Occipital lobe (tissue), 2 donors: ENCODE results near the gene ATAD3C. TPM values are rescaled to one million over a fixed set of nuclear protein-coding genes. Genes with fewer than 3 reads are reported as not detected.

ENCODE experiments used
- DNase-seq: peaks from one replicate; lab custom pipeline; 2025; lab: John Stamatoyannopoulos, UW
- total RNA-seq: library from RNA; depleted of rRNA; stranded (reverse); fragments of >200 nt; gene quantifications from one replicate; pipeline ENCODE4 v1.2.3, GENCODE V29; 2014

ATAD3C gene
- total RNA-seq, 1 donor from 2014 or later = 0.62 TPM

DNA sequence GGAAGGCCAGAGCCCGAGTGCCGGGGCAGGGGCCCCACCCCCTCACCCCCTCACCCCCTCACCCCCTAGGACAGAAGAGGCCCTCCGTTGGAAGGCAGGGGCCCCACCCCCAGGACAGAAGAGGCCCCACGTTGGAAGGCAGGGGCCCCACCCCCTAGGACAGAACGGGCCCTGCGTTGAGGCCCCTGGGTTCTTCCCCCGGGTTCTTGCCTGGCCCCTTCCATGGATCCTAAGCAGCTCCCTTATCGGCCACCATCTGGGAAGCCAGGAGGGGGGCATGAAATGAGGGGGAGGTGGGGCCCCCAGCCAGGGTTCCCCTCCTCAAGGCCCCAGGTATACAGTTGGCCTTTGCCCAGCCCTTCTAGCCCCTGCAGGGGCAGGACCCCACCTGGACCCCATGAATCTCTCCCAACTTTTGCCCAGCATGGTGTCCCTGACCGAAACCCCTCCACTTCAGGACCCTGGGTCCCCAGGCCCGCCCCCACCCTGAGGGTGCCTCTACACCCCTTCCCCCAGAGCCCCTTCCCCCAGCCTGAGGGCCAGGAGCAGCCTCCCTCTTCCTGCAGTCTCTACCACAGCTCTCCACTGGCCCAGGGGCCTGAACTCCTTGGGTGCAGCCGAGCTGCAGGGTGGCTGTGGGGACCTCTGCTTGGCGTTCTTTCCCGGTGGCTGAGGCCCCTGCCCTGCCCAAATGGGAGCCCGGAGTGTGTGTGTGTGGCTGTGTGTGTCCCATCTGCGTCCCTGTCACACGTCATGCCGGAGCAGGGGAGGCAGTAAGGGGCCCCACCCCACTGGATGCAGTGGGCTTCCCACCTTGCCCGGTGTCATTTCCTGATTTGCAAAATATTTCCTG, 18.3 kb upstream of the ATAD3C start:
- DNase-seq = no peak

GRCh38 chr1:1431845-1432273, 17.6 kb upstream of the ATAD3C start:
- DNase-seq = no peak

DNA sequence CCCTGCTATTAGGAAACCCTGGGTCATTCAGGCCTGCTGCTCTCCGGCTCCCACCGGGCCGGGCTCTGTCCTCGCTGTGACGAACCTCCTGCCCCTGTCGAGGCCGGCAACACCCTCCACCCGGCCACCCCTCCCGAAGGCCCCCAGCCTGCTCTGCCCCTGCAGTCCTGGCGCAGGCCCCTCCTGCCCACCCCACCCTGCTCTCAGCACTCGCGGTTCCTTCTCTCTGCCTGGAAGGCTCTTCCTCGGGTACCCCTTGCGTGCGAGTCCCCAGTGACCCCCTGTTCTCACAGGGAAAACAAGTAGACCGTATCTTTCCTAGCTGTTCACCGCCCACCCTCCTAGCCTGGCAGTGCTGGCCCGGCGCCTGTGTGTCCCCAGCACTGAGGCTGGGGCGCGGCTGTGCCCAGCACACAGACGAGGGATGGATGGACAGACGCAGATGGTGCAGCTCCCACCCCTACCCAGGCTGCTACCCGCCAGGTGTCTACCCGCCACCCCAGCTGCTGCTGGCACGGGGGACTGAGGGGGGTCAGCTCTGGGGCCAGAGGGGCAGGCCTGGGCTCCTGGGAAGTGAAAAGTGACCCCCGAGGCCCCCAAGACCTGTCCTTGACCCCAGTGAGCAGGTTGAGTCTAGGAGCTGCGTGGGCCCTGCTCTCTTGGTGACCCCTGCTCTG, 17.1 kb upstream of the ATAD3C start:
- DNase-seq = no peak

DNA sequence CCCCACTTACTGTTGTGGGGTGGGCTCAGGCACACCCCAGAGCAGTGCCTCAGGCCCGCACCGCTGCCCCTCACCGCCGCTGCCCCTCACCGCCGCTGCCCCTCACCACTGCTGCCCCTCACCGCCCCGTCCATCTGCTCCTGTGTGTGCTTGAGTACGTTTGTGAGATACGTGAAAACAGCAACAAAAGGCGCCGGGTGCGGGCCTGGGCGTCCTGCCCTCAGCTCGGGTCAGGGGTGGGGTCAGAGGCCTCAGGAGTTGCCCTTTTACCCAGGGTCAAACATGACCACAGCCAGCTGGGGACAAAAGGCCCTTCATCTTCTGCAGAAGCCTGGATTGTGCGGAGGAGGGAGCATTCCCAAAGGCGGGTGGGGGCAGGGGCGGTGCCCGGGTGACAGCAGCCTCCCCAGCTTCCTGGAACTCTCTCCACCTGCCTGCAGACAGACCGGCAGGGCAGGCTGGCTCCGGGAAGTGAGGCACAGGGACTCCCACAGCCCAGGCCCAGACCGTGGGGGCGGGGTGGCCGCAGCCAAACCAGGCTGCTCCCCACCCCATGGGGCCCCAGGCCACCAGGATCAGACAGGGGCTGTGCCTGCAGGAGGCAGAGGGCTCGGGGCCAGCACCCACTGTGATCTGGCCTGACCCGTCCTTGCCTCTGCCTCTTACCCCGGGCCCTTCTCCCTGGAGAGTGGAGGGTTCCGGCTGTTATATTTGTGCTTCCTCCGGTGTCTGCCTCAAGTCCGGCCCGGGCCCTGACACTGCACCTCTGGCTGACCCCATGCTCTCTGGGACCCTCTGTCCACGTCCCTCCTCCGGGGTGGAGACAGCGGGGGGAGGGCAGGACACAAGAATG, 16.3 kb upstream of the ATAD3C start:
- peak; percentile 74 for DNase-seq

DNA sequence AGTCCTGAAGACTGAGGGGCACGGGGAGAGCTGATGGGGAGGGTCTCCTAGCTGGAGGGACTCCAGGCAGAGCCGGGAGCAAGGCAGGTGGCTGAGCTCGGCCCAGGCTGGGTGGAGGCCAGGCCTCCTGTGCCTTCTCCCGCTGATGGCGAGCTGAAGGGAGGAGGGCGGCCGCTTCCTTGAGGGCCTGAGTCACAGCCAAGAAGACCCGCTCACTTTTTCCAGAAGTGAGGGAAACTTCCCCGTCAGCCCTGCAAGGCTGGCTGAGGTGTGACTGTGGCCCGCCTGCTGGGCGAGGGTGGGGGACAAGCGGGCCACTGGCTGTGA, 15.7 kb upstream of the ATAD3C start:
- DNase-seq = no peak

GRCh38 chr1:1434131-1434823, 15.2 kb upstream of the ATAD3C start:
- DNase-seq = peak; percentile 44

DNA sequence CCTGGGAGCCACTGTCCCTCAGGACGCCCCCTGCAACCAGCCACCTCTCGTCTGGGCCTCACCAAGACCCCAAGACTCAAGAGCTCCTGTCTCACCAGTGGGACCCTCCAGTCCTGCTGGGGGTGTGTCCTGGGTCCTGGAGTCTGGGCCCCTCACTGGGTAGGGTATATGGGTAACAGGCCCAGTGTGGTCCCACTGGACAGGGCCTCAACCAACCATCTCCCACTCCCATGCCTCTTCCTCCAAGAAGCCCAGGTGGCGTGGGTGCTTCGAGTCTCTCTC, 14.7 kb upstream of the ATAD3C start:
- no peak for DNase-seq

DNA sequence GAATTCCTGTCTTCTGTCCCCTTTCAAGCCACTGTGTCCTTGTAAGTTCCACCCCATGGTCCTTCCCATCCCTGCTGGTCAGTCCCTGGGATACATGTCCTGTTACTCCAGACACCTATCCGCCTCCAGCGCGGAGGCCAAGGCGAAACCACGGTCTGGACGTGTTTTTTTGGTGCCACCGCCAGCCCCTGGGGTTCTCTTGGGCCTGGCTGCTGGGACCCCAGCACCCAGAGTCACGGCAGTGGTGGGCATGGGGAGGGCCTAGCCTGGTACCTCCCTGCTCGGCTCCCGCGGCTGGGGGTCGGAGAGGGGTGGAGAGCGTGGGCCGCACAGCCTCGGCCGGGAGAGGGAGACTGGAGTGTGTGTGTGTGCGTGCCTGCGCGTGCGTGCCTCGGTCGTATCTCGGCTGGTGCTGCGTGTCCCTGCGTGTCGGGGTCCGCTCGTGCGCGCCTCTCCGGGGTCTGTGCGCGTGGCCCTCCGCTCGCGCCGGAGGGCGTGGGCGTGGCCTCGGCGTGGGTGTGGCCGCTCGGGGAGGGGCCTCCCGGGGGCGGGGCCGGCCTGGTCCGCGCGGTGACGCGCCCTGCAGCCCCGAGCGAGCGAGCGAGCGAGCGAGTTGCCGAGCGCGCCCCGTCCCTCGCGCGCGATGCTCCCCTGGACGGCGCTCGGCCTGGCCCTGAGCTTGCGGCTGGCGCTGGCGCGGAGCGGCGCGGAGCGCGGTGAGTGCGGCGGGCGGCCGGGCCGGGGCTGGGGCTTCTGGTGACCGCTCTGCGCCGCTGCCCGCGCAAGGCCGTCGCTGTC, 14.2 kb upstream of the ATAD3C start, which contains the start of gene VWA1:
Gene VWA1, plus strand, starts transcription at position 585 of the 798 bp plus-strand sequence. Its CDS starts 59 bp downstream, at position 644.
- DNase-seq = no peak

GRCh38 chr1:1435911-1436629, 13.4 kb upstream of the ATAD3C start:
- no peak for DNase-seq

DNA sequence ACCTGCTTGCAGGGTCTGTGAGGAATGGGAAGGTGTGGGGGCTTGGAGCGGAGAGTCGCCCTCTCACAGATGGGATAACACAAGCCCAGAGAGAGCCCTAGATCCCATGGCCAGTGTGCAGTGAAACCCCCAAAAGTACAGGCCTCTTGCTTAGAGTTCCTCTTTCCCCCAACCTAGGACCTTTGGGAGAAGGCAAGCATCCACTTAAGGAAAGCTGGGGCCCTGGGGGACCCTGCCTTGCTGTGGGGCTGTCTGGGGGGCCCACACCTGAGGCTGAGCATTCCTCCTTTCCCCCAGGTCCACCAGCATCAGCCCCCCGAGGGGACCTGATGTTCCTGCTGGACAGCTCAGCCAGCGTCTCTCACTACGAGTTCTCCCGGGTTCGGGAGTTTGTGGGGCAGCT, 12.9 kb upstream of the ATAD3C start:
- DNase-seq = no peak

GRCh38 chr1:1437033-1437903, 12.2 kb upstream of the ATAD3C start:
- no peak for DNase-seq

DNA sequence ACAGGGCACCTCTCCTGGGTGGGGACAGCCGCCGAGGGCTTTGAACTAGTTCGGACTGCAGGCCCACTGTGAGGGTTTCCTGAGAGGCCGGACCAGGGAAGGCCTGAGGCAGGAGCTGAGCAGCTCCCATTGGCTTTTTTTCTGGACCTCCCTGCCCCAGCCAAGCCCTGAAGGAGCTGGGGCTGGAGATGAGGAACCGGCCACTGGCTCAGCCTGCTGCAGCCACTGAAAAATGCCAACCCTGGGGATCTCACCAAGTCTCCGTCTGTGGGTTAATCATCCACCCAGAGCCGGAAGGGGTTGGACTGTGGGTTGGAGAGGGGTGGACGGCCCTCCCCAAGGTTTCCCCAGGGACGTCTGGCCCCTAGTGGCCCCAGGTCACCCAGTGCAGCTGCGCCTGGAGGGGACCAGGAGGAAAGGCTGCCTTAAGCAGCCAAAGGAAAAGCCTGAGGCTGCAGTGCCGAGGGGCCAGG, 11.5 kb upstream of the ATAD3C start:
- DNase-seq = no peak

DNA sequence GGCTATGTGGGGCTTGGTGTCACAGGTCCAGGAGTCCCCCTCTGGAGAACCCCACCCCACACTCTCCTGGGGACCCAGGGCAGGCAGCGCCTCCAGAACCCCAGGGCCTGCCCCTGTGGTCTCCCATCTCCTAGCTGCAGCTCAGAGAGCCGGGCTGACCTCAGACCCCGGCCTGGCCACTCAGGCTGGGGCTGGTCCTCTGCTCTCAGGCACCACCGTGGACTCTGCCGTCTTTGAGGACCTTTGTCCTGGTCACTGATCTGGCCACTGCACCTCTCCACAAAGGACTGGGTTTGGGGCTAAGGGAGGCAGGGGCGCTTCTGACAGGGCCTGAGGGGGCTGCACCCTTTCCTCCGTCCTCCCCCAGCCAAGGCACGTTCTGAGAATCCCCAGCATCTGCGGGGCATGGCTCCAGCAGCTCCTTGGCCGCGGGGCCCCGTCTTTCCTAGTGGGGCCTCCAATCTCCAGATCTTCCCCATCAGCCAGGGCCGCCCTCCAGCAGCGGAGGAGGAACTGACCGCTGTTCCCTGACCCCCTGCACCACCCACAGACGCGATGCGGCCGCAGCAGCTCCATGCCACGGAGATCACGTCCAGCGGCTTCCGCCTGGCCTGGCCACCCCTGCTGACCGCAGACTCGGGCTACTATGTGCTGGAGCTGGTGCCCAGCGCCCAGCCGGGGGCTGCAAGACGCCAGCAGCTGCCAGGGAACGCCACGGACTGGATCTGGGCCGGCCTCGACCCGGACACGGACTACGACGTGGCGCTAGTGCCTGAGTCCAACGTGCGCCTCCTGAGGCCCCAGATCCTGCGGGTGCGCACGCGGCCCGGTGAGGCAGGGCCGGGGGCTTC, 10.7 kb upstream of the ATAD3C start:
- DNase-seq = no peak

DNA sequence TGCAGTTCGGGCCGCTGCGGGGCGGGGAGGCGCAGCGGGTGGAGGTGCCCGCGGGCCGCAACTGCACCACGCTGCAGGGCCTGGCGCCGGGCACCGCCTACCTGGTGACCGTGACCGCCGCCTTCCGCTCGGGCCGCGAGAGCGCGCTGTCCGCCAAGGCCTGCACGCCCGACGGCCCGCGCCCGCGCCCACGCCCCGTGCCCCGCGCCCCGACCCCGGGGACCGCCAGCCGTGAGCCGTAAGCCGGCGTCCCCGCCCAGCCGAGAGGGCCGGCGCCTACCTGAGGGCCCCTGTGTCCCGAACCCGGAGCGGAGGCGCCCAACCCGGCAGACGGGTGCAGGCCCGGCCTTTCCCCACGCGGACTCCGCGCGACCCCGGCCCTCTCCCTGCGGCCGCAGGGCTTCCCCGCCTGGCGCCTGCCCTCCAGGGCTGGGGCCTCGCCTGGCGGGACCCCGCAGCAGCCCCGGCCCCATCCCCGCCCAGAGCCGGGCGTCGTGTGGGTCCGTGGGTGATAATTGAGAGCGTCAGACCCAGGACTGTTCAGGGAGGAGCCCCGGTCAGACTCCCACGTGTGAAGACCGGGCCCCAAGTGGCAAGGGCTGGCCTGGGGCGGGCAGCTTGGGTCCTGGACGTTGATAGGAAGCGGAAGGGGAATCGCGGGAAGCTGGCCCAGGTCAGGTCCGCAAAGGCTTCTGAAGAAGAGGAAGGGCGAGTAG, 9.8 kb upstream of the ATAD3C start:
- DNase-seq = no peak

DNA sequence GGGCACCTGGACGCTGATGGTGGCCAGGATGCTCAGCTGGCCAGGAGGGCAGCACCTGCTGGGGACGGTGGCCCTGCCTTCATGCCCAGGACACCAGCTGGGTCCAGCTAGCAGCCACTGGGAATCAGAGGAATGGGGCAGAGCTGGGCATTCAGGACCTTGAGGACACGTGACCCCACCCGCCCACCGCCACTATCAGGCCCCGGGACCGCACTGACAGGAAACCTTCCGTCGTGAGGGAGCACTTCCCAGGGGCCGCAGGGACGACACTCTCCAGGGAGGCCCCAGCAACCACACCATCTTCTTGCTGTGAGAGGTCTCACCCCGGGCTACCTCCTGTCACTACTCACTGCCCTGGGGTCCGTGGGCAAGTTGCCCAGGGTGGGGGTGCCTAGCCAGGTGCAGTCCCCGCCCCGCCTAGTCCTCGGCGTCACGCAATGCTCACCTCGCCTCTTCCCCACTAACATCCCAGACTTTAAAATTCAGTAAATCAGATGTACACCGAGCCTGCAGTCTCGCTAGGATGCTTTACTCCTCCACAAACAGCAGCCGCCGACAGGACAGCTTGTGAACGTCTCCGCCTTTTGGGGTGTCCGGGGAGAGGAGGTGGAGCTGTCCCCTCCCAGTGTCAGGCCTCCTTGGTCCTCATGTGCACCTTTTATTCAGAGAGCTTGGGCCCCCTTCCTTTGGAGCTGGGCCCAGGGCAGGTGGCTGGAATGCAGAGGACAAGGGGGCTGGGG, 9.1 kb upstream of the ATAD3C start:
- DNase-seq = no peak

DNA sequence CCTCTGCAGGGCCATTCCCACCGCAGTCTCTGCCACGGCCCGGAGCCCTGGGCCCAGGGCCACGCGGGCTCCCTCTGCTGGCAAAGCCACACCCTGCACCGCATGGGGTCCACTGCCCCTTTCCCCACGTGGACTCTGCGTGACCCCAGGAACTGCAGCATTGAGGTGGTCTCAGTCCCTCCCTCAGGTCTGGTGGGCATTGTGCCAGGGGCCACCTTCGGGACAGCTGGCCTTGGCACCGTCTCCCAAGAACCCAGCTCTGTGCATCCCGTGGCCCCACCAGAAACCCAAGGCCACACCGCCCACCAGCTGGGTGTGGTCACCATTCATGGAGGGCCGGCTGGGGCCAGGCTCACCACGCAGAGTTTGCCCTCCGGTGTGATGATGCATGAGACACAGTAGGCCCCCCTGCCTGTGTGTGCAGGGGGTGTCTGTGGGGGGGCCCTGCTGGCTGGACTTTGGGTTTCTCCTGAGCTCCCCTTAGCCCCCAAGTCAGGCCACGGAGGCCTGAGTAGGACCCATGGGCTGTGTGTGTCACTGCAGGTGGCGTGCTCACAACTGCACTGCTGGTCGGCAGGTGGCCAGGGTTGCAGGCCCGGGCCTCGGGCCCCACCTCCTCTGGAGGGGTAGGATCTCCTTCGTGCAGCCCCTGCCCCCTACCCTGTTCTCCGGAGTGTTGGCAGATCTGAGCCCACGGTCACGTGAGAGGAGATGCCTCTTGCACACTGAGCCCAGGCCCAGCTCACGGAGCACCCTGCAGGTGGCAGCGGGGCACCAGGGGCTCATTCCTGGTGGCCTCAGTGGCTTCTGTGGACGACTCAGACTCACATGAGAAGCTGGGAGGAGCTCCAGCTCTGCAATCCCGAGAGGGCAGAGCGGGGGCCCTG, 8.2 kb upstream of the ATAD3C start:
- no peak for DNase-seq
